NCI-H2196 treated with DMSO at 0.1 percent for 48 hours (cell line): Measurements from ENCODE around the gene RIMS4.
A peak's percentile ranks its signal among the peaks of the same experiment; 100 is the strongest.

Experiments used
- DNase-seq: peaks from one replicate; lab custom pipeline; 2025; ENCODE audit not compliant: unreplicated experiment; lab: John Stamatoyannopoulos, UW

The RIMS4 gene

GRCh38 chr20:44810391-44811149 lies at the start of gene RIMS4:
Gene RIMS4, minus strand, starts transcription at chr20:44810546. Its CDS starts 275 bp downstream, at chr20:44810271.
- DNase-seq: peak; percentile 39

GRCh38 chr20:44858606-44859360 lies 48.4 kb upstream of the RIMS4 start:
- no peak for DNase-seq

GRCh38 chr20:44856856-44857448 lies 46.6 kb upstream of the RIMS4 start:
- DNase-seq: no peak

- DNase-seq: no peak
Observed at GRCh38 chr20:44856442-44856841, 46.1 kb upstream of the RIMS4 start.

GRCh38 chr20:44851545-44851944 lies 41.2 kb upstream of the RIMS4 start:
- no peak for DNase-seq

GRCh38 chr20:44850837-44851236 lies 40.5 kb upstream of the RIMS4 start:
- DNase-seq: no peak

- DNase-seq: no peak
Observed at GRCh38 chr20:44850272-44850671, 39.9 kb upstream of the RIMS4 start.

GRCh38 chr20:44849703-44850102 lies 39.4 kb upstream of the RIMS4 start:
- no peak for DNase-seq

GRCh38 chr20:44848254-44849015 lies 38.1 kb upstream of the RIMS4 start:
- DNase-seq: no peak

GRCh38 chr20:44843876-44844275 lies 33.5 kb upstream of the RIMS4 start:
- DNase-seq: no peak

- no peak for DNase-seq
Observed at GRCh38 chr20:44841955-44842354, 31.6 kb upstream of the RIMS4 start.

GRCh38 chr20:44840826-44841225 lies 30.5 kb upstream of the RIMS4 start:
- no peak for DNase-seq

GRCh38 chr20:44839481-44839880 lies 29.1 kb upstream of the RIMS4 start:
- DNase-seq: no peak

GRCh38 chr20:44838521-44838920 lies 28.2 kb upstream of the RIMS4 start:
- no peak for DNase-seq

GRCh38 chr20:44837946-44838345 lies 27.6 kb upstream of the RIMS4 start:
- DNase-seq: no peak

GRCh38 chr20:44836601-44837120 lies 26.3 kb upstream of the RIMS4 start:
- DNase-seq: no peak

GRCh38 chr20:44835661-44836221 lies 25.4 kb upstream of the RIMS4 start:
- no peak for DNase-seq

GRCh38 chr20:44835116-44835515 lies 24.8 kb upstream of the RIMS4 start:
- no peak for DNase-seq

GRCh38 chr20:44834693-44835092 lies 24.3 kb upstream of the RIMS4 start:
- DNase-seq: no peak

- DNase-seq: no peak
Observed at GRCh38 chr20:44833437-44833836, 23.1 kb upstream of the RIMS4 start.

- DNase-seq: no peak
Observed at GRCh38 chr20:44832724-44833123, 22.4 kb upstream of the RIMS4 start.
